Kidney (tissue), 14 donors: Measurements from ENCODE around the gene SNED1. TPM values are rescaled to one million over a fixed set of nuclear protein-coding genes. Genes with fewer than 3 reads are reported as not detected.

ENCODE experiments used
- DNase-seq, 5 donors: peaks; one replicate each; pipeline ENCODE4 v3.0.0-alpha.2; 2013 to 2020
- FAIRE-seq: peaks from 2 replicates; lab custom pipeline; 2012; peaks lifted over from hg19 to GRCh38; lab: Jason Lieb, UNC
- H3K27ac ChIP-seq, 2 donors: one replicate each; pipeline ENCODE4 v1.7.0; 2013; ENCODE audit warnings: low read depth in 2 of 2, low read length in 2 of 2, inconsistent platforms in 1 of 2
- H3K27me3 ChIP-seq: one replicate; pipeline ENCODE4 v1.7.1; 2013; ENCODE audit warnings: low read length, inconsistent platforms; ENCODE audit not compliant: control insufficient read depth, insufficient read depth
- H3K36me3 ChIP-seq, 3 donors: one replicate each; pipeline versions ENCODE4 v1.7.0 to v1.7.1; 2013; ENCODE audit warnings: low read length in 3 of 3, control low read depth in 1 of 3, inconsistent platforms in 1 of 3; ENCODE audit not compliant: insufficient read depth in 3 of 3, control insufficient read depth in 2 of 3
- H3K4me1 ChIP-seq, 3 donors: one replicate each; pipeline versions ENCODE4 v1.7.0 to v1.7.1; 2013; ENCODE audit warnings: low read length in 3 of 3, inconsistent platforms in 1 of 3, low read depth in 1 of 3; ENCODE audit not compliant: control insufficient read depth in 2 of 3, insufficient read depth in 2 of 3
- H3K4me3 ChIP-seq, 3 donors: one replicate each; pipeline versions ENCODE4 v1.7.0 to v1.8.1; 2013; ENCODE audit warnings: low read length in 3 of 3, control low read depth in 1 of 3, inconsistent platforms in 1 of 3
- H3K9ac ChIP-seq, 3 donors: one replicate each; pipeline versions ENCODE4 v1.7.0 to v1.7.1; 2013; ENCODE audit warnings: low read length in 3 of 3, control low read depth in 1 of 3, inconsistent platforms in 1 of 3
- H3K9me3 ChIP-seq, 3 donors: one replicate each; pipeline versions ENCODE4 v1.7.0 to v1.7.1; 2013; ENCODE audit warnings: low read length in 3 of 3, control low read depth in 1 of 3, inconsistent platforms in 1 of 3; ENCODE audit not compliant: control insufficient read depth in 2 of 3, insufficient read depth in 1 of 3
- CTCF ChIP-seq: IDR thresholded peaks from 3 replicates; pipeline ENCODE4 v1.5.1; 2012; ENCODE audit warnings: mild to moderate bottlenecking, moderate library complexity, borderline replicate concordance; ENCODE audit not compliant: insufficient read depth; ENCODE audit errors: extremely low read depth
- intact Hi-C: fragments of 100-400 bp; cut with DNase I; formaldehyde crosslinking; loops from one replicate; pipeline ENCODE4 v1.11.1; 2022
- polyA plus RNA-seq: library from polyadenylated mRNA; stranded (reverse); fragments of 350-450 nt; fragmentation: Illumina TruSeq; extraction: RNeasy Lipid Tissue Mini Kit (QIAGEN cat#74804); gene quantifications from one replicate; pipeline ENCODE4 v1.2.3, GENCODE V29; 2014; ENCODE audit warnings: low read depth, low replicate concordance; ENCODE audit not compliant: insufficient read depth
- total RNA-seq: library from RNA; stranded (reverse); fragmentation: NEBNext Ultra II Directional; extraction: Animal tissue kit (Norgen Biotek cat#: 25700); gene quantifications from one replicate; pipeline ENCODE4 v1.2.1, GENCODE V29; 2021
- donor health status: control.
- donor health status: control.
- donor health status: control.
- donor health status: control.
- donor health status: control.
- donor health status: DM: yes; HTN: yes; CAD: no.
- donor health status: Normal renal cell carcinoma (clear cell type).

The SNED1 gene
- total and polyA plus RNA-seq, 2 donors from 2014 or later: 3.0 to 42.1 TPM

GRCh38 chr2:240990726-240991377 lies 7.6 kb upstream of the SNED1 start:
- Histone ChIP-seq H3K36me3 (no peaks in the 10 kb centered on the region), H3K9me3 (peaks cover 0 to 3% (median 0%) of the 10 kb centered on the region in 3 donors), H3K9ac (no peak overlapping the region), H3K4me3 (no peak overlapping the region), H3K27ac (peak overlapping the region in 1 of 2 donors; percentile 66), H3K27me3 (no peaks in the 10 kb centered on the region), H3K4me1 (peaks cover 0 to 28% (median 0%) of the 10 kb centered on the region in 3 donors)
- intact Hi-C loops: no loop called here
- FAIRE-seq (no peak), DNase-seq (peak in 2 of 5 donors; percentile 38 to 77)
- no peak for TF ChIP-seq CTCF

- DNase-seq (peak; percentile 52 to 98 (median 65)), FAIRE-seq (no peak)
- H3K36me3 ChIP-seq: no peaks in the 10 kb centered on the region
- no peak for TF ChIP-seq CTCF
- peaks cover 0 to 3% (median 0%) of the 10 kb centered on the region in 3 donors for H3K9me3 ChIP-seq
- peaks cover 0 to 32% (median 0%) of the 10 kb centered on the region in 3 donors for H3K4me1 ChIP-seq
- peak overlapping the region in 1 of 2 donors; percentile 66 for H3K27ac ChIP-seq
- intact Hi-C loops: no loop called here
- no peaks in the 10 kb centered on the region for H3K27me3 ChIP-seq
- H3K4me3 ChIP-seq: no peak overlapping the region
- H3K9ac ChIP-seq: peak overlapping the region in 1 of 3 donors; percentile 46
Measured at GRCh38 chr2:240991378-240992263, 6.8 kb upstream of the SNED1 start.

GRCh38 chr2:240992572-240993291 lies 5.7 kb upstream of the SNED1 start:
- H3K36me3 ChIP-seq: no peaks in the 10 kb centered on the region
- DNase-seq (peak in 2 of 5 donors; percentile 57 to 67), FAIRE-seq (no peak)
- H3K9ac ChIP-seq: no peak overlapping the region
- H3K27ac ChIP-seq: no peak overlapping the region
- peaks cover 0 to 3% (median 0%) of the 10 kb centered on the region in 3 donors for H3K9me3 ChIP-seq
- H3K4me3 ChIP-seq: no peak overlapping the region
- intact Hi-C loops: no loop called here
- peaks cover 0 to 33% (median 4%) of the 10 kb centered on the region in 3 donors for H3K4me1 ChIP-seq
- H3K27me3 ChIP-seq: no peaks in the 10 kb centered on the region
- no peak for TF ChIP-seq CTCF
